ENCODE results near the gene AKAP6. TPM values are rescaled to one million over a fixed set of nuclear protein-coding genes. Genes with fewer than 3 reads are reported as not detected.

Gene AKAP6
- total and polyA plus RNA-seq, 2 experiments from 2014 or later = 0.38 to 0.42 TPM

GRCh38 chr14:32809255-32809654, 480.2 kb downstream of the AKAP6 start (continued):
- TF ChIP-seq, protein P1, sequence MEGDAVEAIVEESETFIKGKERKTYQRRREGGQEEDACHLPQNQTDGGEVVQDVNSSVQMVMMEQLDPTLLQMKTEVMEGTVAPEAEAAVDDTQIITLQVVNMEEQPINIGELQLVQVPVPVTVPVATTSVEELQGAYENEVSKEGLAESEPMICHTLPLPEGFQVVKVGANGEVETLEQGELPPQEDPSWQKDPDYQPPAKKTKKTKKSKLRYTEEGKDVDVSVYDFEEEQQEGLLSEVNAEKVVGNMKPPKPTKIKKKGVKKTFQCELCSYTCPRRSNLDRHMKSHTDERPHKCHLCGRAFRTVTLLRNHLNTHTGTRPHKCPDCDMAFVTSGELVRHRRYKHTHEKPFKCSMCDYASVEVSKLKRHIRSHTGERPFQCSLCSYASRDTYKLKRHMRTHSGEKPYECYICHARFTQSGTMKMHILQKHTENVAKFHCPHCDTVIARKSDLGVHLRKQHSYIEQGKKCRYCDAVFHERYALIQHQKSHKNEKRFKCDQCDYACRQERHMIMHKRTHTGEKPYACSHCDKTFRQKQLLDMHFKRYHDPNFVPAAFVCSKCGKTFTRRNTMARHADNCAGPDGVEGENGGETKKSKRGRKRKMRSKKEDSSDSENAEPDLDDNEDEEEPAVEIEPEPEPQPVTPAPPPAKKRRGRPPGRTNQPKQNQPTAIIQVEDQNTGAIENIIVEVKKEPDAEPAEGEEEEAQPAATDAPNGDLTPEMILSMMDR (conservative IDR thresholded peaks at IDR 0.05; ENCODE audit: low read depth in 2 of 2) = no peak
- TF ChIP-seq ZNF462 (CRISPR knock-in tag; IDR thresholded peaks at IDR 0.05) = no peak

- ATAC-seq (peak; percentile 82), DNase-seq (ENCODE audit: low spot score) (peak; percentile 68)
- Histone ChIP-seq H3K36me3 (ENCODE audit: insufficient read depth) (no peaks in the 10 kb centered on the region), H3K27me3 (ENCODE audit: insufficient read depth) (no peaks in the 10 kb centered on the region), H3K4me3 (no peak overlapping the region), H3K27ac (ENCODE audit: low read depth) (peak overlapping the region; percentile 3; the same call in 1 of the 2 replicates), H4K20me1 (replicated peaks; ENCODE audit: insufficient read depth) (no peaks in the 10 kb centered on the region), H3K9me2 (ENCODE audit: insufficient read depth) (no peaks in the 10 kb centered on the region), H3K4me1 (ENCODE audit: insufficient read depth) (peaks cover 39% of the 10 kb centered on the region), H3F3A (replicated peaks; ENCODE audit: low read depth) (no peaks in the 10 kb centered on the region), H3K79me2 (replicated peaks; ENCODE audit: insufficient read depth) (no peaks in the 10 kb centered on the region), H3K4me2 (peak overlapping the region; percentile 23), H2AFZ (no peak overlapping the region)
- Mint-ChIP-seq H3K27ac (peak overlapping the region; percentile 81), H3K36me3 (ENCODE audit: low read depth) (no peaks in the 10 kb centered on the region), H3K4me1 (peaks cover 47% of the 10 kb centered on the region), H3K9me3 (no peaks in the 10 kb centered on the region), H3K4me3 (no peak overlapping the region), H3K27me3 (ENCODE audit: insufficient read depth, low read depth, poor library complexity) (no peaks in the 10 kb centered on the region)
- no peak for TF ChIP-seq ZNF331 (CRISPR knock-in tag; IDR thresholded peaks at IDR 0.05; ENCODE audit: low read depth)
- TF ChIP-seq, protein P2, sequence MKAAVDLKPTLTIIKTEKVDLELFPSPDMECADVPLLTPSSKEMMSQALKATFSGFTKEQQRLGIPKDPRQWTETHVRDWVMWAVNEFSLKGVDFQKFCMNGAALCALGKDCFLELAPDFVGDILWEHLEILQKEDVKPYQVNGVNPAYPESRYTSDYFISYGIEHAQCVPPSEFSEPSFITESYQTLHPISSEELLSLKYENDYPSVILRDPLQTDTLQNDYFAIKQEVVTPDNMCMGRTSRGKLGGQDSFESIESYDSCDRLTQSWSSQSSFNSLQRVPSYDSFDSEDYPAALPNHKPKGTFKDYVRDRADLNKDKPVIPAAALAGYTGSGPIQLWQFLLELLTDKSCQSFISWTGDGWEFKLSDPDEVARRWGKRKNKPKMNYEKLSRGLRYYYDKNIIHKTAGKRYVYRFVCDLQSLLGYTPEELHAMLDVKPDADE (IDR thresholded peaks at IDR 0.05) = no peak
- TF ChIP-seq JUNB (IDR thresholded peaks at IDR 0.05; ENCODE audit: unreplicated experiment) = no peak
- TF ChIP-seq NANOG (IDR thresholded peaks at IDR 0.05; ENCODE audit: borderline replicate concordance) = peak; percentile 54; the same call in 1 of the 2 replicates
- no peak for TF ChIP-seq ZNF462 (CRISPR knock-in tag; IDR thresholded peaks at IDR 0.05)
Observed at GRCh38 chr14:32813401-32813800, 484.3 kb downstream of the AKAP6 start.

Measured in GM23338 (cell line).